K562 (cell line): Measurements from ENCODE around the gene KCND1. TPM values are rescaled to one million over a fixed set of nuclear protein-coding genes. Genes with fewer than 3 reads are reported as not detected.

Experiments used
- GABPB2 ChIP-seq: fragments of 250-450 bp; sonication (Bioruptor Pico); conservative IDR thresholded peaks from 2 replicates; pipeline ENCODE4 v1.5.1; 2021; ENCODE audit warnings: mild to moderate bottlenecking
- HLTF ChIP-seq: fragments of 450-650 bp; IDR thresholded peaks from 2 replicates; pipeline ENCODE4 v1.6.1; 2016
- NFE2L1 ChIP-seq: fragments of 450-650 bp; IDR thresholded peaks from 2 replicates; pipeline ENCODE4 v1.6.1; 2016; ENCODE audit warnings: missing genetic modification characterization, low read depth, mild to moderate bottlenecking, missing compliant biosample characterization, moderate library complexity, borderline replicate concordance
- NFIC ChIP-seq: fragments of 450-650 bp; IDR thresholded peaks from 2 replicates; pipeline ENCODE4 v1.6.1; 2017; ENCODE audit warnings: mild to moderate bottlenecking, inconsistent platforms
- PHB2 ChIP-seq: fragments of 450-650 bp; IDR thresholded peaks from 2 replicates; pipeline ENCODE4 v1.6.1; 2017; ENCODE audit warnings: low read depth
- PHF21A ChIP-seq: fragments of 450-650 bp; IDR thresholded peaks from 2 replicates; pipeline ENCODE4 v1.6.1; 2017; ENCODE audit warnings: low read depth, borderline replicate concordance
- POU5F1 ChIP-seq: fragments of 150-350 bp; IDR thresholded peaks from 2 replicates; pipeline ENCODE4 v1.6.1; 2014; ENCODE audit warnings: borderline replicate concordance, low read length, low read depth, mild to moderate bottlenecking; ENCODE audit not compliant: partially characterized antibody
- SMAD1 ChIP-seq: fragments of 150-350 bp; IDR thresholded peaks from 2 replicates; pipeline ENCODE4 v1.6.1; 2014; ENCODE audit warnings: low read length, low read depth; ENCODE audit not compliant: partially characterized antibody
- TCF7L2 ChIP-seq: fragments of 150-350 bp; IDR thresholded peaks from 2 replicates; pipeline ENCODE4 v1.6.1; 2016; ENCODE audit warnings: low read depth, mild to moderate bottlenecking, low read length, moderate library complexity
- ZNF354B ChIP-seq: fragments of 250-450 bp; sonication (Bioruptor Pico); IDR thresholded peaks from 2 replicates; pipeline ENCODE4 v1.4.0; 2020
- ZNF639 ChIP-seq, 2 experiments: fragments of 200-800 bp in 1 of 2; sonication (Bioruptor generic) in 1 of 2; sonication (generic) in 1 of 2; formaldehyde crosslinking in 1 of 2; IDR thresholded peaks in 1 of 2; conservative IDR thresholded peaks in 1 of 2; 2 replicates each; pipeline versions ENCODE4 v1.5.0 to v1.6.1; 2016 to 2020; ENCODE audit warnings: missing compliant biosample characterization in 1 of 2, missing genetic modification characterization in 1 of 2, missing genetic modification reagents in 1 of 2
- ZNF76 ChIP-seq: fragments of 250-450 bp; sonication (Bioruptor Pico); IDR thresholded peaks from 2 replicates; pipeline ENCODE4 v1.4.0; 2020; ENCODE audit warnings: mild to moderate bottlenecking, moderate library complexity, borderline replicate concordance
- ZNF79 ChIP-seq: fragments of 250-450 bp; sonication (Bioruptor Pico); IDR thresholded peaks from 2 replicates; pipeline ENCODE4 v1.4.0; 2020; ENCODE audit warnings: low read depth, mild to moderate bottlenecking, moderate library complexity
- ZSCAN32 ChIP-seq: fragments of 450-650 bp; formaldehyde crosslinking; IDR thresholded peaks from 2 replicates; pipeline ENCODE4 v1.4.0; 2020; ENCODE audit warnings: mild to moderate bottlenecking, moderate library complexity
- polyA plus RNA-seq, 8 experiments: library from polyadenylated mRNA; depleted of rRNA in 4 of 8; stranded (reverse) in 5 of 8; unstranded in 3 of 8; fragments of >200 nt; fragmentation: Nextera tagmentation in 2 of 8; fragmentation: Illumina TruSeq in 1 of 8; extraction: Ambion mirVana in 2 of 8; extraction: Trizol in 1 of 8; gene quantifications; 2 replicates each; pipeline versions ENCODE4 v1.2.1 to v1.2.3, GENCODE V29; 2011 to 2014; ENCODE audit warnings: inconsistent platforms in 1 of 8, missing spikeins in 1 of 8
- total RNA-seq, 7 experiments: library from RNA; depleted of rRNA in 6 of 7; stranded (reverse); fragments of >200 nt in 6 of 7; fragmentation: Illumina TruSeq in 2 of 7; extraction: Trizol in 2 of 7; gene quantifications; 2 replicates each; pipeline versions ENCODE4 v1.2.1 to v1.2.3, GENCODE V29; 2011 to 2021; ENCODE audit warnings: low replicate concordance in 1 of 7

KCND1 gene
- total and polyA plus RNA-seq, 9 of the 15 experiments (the other 6 are each of a cell fraction or from before 2014, with no cell fraction given), result 0.06 to 0.83 (median 0.39) TPM; not detected in 1

GRCh38 chrX:48940404-48940955 lies 31.2 kb downstream of the KCND1 start (continued):
- peak; percentile 63; the same call in 1 of the 2 replicates for TF ChIP-seq NFIC
- no peak for TF ChIP-seq TCF7L2
- TF ChIP-seq ZSCAN32 (CRISPR knock-in tag), result no peak
- TF ChIP-seq ZNF639 (CRISPR knock-in tag; conservative IDR thresholded peaks at IDR 0.05 in 1 of 2, IDR thresholded peaks at IDR 0.05 in 1 of 2), result peak in 1 of 2 experiments; percentile 85; a peak in 2 of 4 replicates
- no peak for TF ChIP-seq ZNF79 (CRISPR knock-in tag)
- TF ChIP-seq ZNF76, result no peak
- no peak; the same call in 1 of the 2 replicates for TF ChIP-seq NFE2L1 (tag)
- TF ChIP-seq PHF21A, result no peak
- TF ChIP-seq SMAD1, result no peak
- TF ChIP-seq HLTF, result no peak
- no peak for TF ChIP-seq ZNF354B (CRISPR knock-in tag)
- no peak for TF ChIP-seq GABPB2 (CRISPR knock-in tag)
- no peak for TF ChIP-seq POU5F1
- TF ChIP-seq PHB2, result no peak
